SW480 (cell line): ENCODE measurements around the gene LRRK1.
A peak's percentile ranks its signal among the peaks of the same experiment; 100 is the strongest.
"Not testable (repeated sequence)": the region's sequence is repeated elsewhere in the genome, so short reads cannot be mapped to it uniquely, and the experiment has no call there.

ENCODE experiments used
- DNase-seq: peaks from one replicate; pipeline ENCODE4 v3.0.0-alpha.2; 2016; ENCODE audit warnings: low spot score

LRRK1 gene

DNA sequence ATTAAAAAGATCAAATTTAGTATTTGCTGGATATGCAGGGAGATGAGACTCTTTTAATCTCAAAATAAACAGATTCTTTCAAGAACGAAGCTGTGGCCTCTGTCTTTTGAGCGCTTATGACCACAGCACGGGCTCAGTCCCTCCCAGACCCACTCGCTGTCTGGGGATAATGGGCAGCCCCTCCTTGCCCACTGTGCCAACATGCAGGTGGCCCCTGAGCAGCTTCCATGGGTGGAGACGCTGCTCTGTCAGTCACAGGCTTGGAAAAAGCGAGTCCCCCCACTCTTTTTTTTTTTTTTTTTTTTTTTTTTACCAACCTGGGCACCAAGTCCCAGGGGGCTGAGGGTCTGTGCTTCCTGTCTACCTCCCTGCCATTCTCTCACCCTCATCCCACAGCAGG is 150.9 kb downstream of the LRRK1 start:
- no peak for DNase-seq

DNA sequence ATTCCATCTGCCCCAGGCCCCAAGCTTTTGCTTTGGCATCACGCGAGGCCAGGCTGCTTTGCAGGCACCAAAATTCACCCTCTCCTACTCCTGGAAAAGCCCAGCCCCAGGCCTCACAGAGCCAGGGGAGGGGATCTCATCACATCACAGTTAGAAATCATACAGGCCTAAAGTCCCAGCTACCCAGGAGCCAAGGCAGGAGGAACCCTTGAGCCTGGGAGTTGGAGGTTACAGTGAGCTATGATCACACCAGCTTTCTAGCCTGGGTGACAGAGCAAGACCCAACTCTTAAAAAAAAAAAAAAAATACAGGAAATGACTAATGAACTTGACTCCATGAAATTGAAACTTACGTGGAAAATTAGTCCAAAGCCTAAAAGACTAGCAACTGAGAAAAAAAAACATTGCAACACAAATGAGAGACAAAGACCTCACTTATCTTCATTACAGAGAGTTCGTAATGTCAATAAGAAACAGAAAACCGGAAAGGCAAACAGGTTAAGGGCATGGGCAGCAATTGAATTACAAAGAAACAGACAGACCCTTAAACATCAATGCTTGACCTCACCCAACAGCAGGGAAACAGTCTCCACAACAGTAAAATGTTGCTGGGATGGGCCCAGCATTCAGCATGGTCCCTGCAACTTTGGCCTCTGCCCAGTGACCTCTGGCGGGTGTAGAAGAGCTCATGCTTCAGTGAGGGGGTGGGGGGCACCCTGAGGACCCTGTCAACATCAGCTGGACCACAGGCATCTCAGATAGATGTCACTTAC is 151.5 kb downstream of the LRRK1 start:
- no peak for DNase-seq

DNA sequence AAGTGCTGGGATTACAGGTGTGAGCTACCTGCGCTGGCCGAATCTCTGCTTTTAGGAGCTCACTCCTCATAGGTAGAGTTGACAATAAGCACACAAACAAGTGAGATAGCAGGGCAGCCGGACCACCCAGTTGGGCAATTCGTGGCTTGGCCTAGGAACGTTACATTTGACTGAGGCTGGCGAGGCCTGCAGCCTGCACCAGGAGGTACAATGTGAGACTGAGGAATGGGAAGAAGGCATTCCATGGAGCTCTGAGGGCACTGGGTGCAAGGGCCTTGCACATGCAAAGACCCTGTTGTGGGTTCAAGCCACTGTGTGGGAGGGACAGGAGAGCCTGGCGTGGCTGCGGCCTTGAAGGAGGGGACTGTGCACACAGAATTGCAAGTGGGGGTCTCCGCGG is 152.5 kb downstream of the LRRK1 start:
- DNase-seq, result no peak

GRCh38 chr15:101072235-101072634 is 153.1 kb downstream of the LRRK1 start:
- not testable (repeated sequence) for DNase-seq

DNA sequence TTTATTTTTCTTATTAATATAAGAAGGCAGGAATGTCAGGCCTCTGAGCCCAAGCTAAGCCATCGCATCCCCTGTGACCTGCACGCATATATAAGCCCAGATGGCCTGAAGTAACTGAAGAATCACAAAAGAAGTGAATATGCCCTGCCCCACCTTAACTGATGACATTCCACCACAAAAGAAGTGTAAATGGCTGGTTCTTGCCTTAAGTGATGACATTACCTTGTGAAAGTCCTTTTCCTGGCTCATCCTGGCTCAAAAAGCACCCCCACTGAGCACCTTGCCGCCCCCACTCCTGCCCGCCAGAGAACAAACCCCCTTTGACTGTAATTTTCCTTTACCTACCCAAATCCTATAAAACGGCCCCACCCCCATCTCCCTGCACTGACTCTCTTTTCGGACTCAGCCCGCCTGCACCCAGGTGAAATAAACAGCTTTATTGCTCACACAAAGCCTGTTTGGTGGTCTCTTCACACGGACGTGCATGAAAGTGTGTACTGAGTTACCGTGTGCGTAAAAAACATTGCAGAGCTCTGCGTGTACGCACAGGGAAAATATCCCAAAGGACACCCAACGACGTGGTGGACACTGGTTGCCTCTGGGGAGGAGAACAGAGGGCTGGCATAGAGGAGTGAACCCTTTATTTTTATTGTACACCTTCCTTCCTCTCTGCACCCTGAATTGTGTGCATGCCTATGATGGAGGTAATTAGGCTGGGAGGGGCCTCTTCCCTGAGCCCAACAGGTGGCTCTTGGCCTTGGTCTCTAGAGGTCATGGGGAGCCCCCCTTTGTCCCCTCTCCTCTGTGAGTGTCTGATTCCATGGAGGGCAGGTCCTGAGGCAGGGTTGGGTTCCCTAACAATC is 158.9 kb downstream of the LRRK1 start:
- not testable (repeated sequence) for DNase-seq

DNA sequence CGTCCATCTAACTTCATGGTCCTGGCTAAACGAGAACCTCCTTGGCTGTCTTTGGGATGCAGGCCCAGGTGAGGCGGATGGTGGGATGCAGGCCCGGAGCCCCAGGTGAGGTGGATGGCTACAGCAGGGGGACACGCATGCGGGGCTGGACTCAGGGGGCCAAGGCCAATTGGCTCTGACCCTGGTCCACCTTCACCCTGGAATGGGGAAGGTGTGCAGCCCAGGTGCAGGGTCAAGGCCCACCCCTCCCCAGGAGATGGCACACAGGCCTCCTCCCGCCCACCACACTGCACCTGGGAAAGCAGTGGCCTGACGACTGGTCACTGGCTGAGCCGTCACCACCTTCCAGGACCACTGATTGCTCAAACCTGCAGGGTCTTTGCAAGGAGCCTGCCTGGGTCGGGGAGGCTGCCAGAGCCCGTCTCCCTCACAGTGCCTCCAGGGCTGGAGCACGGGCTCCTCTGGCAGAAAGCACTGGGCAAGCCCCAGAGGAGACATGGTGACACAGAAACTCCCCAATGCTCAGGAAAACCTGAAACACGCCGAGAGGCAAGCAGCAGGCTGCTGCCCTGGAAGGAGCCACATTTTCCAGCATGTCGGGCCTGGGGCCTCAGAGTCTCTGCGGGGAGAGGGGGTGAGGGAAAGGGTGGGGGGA is 159.6 kb downstream of the LRRK1 start:
- no peak for DNase-seq

GRCh38 chr15:101081900-101082299 is 162.7 kb downstream of the LRRK1 start:
- DNase-seq, result no peak

DNA sequence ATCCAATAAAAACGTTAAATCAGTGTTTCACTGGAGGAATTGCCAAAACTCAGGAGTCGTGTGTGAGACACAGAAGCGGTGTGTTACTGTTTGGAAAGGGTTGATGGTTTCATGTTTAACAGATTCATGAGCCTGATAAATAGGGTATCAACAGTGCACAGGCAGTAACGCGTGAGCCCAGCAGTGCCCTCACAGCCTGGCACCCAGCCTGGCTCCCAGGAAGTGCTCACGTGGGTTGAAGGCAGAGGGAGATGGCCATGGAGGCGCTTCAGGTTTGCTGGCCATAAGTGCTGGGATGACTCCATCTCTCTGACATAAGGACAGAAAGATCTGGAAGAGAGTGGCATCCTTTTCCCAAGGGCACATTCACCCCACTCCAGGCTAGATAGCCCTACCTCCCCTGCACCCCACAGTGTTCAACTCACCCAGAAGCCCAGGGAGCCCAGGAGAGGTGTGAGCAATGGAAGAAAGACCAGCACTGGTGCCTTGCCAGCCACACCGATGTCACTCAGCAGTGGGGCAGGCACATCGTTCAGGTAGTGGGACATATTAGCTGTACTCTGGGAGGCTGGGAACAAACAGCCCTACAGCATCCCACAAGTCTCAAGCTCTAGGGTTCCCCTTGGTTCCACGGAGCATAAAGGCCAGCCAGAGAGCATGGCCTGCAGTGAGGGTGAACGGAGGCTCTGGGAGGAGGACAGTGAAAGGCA is 164.3 kb downstream of the LRRK1 start:
- DNase-seq, result no peak

DNA sequence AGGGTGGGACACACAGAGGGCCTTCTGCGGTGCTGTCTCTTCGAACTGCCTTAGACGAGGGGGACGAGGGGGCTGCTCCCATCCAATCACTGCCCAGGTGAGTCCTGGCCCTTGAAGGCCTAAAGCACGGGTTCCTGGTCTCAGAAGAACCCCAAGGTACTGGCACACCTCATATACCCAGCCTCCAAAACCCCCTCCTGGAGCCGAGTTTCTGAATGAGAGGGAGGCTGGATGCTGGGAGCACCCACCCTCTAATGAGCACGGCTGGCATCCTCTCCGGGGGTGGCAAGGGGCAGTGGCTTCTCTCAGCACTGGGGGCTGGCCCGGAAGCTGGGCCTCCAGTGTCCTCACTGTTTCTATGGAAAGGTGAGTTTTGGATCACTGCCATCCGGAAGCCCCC is 165.6 kb downstream of the LRRK1 start:
- DNase-seq, result no peak

GRCh38 chr15:101085311-101085700 is 166.1 kb downstream of the LRRK1 start:
- DNase-seq, result no peak

- no peak for DNase-seq
These were observed 167.4 kb downstream of the LRRK1 start for GRCh38 chr15:101086394-101087171.

DNA sequence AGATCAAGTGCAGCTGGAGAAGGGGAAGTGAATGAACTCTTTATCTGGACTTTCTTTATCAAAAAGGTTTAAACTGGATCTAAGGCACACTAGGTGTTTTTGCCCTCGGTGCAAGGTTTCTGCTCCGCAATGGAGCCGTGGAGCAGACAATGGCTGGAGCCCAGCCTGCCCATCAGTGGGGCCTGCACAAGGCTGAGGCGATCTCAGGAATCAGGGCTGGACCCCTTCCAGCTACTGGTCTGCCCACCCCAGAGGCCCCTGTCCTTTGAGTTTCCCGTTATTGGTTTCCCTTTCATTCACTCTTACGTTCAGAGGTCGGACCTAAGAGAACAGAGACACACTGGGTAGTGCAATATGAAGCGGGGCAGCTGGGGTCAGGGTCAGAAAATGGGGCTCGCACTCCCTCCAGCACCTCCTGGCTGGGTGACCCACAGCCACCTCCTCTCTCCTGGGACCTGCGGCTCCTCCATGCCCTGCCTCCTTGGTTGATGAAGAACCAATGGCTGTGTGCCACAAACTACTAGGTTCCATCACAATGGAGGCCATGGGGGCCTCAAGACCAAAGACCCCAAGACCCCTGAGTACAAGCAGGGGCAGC is 168.1 kb downstream of the LRRK1 start:
- no peak for DNase-seq

GRCh38 chr15:101088271-101088670 is 169.1 kb downstream of the LRRK1 start:
- DNase-seq, result no peak

DNA sequence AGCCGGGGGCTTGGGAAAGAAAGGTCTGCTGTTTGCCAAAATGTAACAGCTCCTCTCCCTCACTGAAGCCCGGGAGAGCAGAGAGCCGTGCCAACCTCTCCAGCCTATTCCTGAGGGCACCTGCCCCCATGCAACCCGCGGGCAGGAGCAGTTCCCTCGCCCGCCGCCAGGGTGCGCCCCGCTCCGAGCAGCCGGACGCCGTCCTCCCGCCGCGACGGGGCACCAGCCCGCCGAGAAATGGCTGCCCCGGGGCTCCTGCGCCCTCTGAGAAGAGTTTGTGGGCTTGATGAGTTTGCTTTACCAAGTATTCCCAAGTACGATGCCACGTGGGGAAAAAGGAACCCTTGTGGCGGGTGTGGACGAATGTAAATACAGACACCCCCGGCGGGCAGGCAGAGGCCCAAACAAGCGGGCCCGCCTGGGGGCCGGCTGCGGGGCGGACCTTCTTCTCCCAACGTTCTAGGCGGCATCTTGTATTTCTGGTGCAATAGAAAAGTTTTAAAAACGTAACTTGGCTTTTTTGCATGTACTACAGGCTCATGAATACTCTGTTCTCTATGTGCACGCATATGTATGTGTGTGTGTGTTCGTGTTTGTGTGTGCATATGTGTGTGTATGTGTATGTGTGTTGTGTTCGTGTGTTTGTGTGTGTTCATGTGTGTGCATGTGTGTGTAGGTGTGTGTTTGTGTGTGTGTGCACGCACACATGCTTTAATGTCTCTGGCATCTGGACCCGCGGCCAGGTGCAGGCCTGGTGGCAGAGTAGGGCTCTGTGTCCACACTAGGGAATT is 169.8 kb downstream of the LRRK1 start:
- DNase-seq, result peak; percentile 46

GRCh38 chr15:101089579-101090427 is 170.6 kb downstream of the LRRK1 start:
- no peak for DNase-seq

DNA sequence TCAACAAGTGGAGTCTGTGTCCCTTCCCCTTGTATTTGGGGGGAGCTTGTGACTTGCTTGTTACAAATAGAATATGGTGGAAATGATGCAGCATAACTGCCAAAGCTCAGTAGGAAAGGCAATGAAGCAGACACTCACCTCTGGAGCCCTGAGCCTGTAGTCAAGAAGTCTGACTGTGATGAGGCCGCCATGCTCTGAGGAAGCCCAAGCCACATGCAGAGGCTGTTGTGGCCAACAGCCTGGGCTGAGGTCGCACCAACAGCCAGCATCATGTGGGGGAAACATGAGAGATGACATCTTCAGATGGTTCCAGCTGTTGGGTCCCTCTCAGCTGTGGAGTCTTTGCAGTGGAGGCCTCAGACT is 171.3 kb downstream of the LRRK1 start:
- DNase-seq, result no peak

- DNase-seq, result no peak
These were observed 172.2 kb downstream of the LRRK1 start for GRCh38 chr15:101091080-101092017.
